Endothelial cell of umbilical vein (primary cell): Measurements from ENCODE around the gene PTPRT. TPM values are rescaled to one million over a fixed set of nuclear protein-coding genes. Genes with fewer than 3 reads are reported as not detected.

Source experiments
- BruUV-seq: library from RNA; stranded (reverse); fragments of 400-500 nt; replicated peaks from 2 replicates; lab custom pipeline; 2021; lab: Mats Ljungman, UMichigan
- CTCF ChIA-PET: fragments of 300-600, 350-600 bp; sonication (Branson Sonifier 250); formaldehyde crosslinking; loops from one replicate; lab custom pipeline; 2021; ENCODE audit warnings: antibody characterized with exemption, inconsistent platforms; lab: Charles Lee
- POLR2A ChIA-PET: fragments of 300-600, 350-600 bp; sonication (Branson Sonifier 250); formaldehyde crosslinking; loops from one replicate; lab custom pipeline; 2021; ENCODE audit warnings: antibody characterized with exemption, inconsistent platforms; lab: Charles Lee
- DNase-seq: peaks from one replicate; pipeline ENCODE4 v3.0.0-alpha.2; 2011; ENCODE audit warnings: low read depth, low spot score
- FAIRE-seq: peaks from 2 replicates; lab custom pipeline; 2011; peaks lifted over from hg19 to GRCh38; lab: Jason Lieb, UNC
- H2AFZ ChIP-seq: 2 replicates; pipeline ENCODE4 v1.6.0; 2012; ENCODE audit warnings: low read depth, low read length, control low read depth, inconsistent platforms
- H3K27ac ChIP-seq: 2 replicates; pipeline ENCODE4 v1.5.1; 2011; ENCODE audit warnings: low read depth, mild to moderate bottlenecking, control low read depth, low read length, moderate library complexity; ENCODE audit not compliant: insufficient read depth
- H3K27me3 ChIP-seq, 2 experiments: 2 replicates each; pipeline versions ENCODE4 v1.6.0 to v1.6.1; 2011; ENCODE audit warnings: low read length in 2 of 2, mixed read lengths in 1 of 2; ENCODE audit not compliant: control insufficient read depth in 2 of 2, insufficient read depth in 2 of 2
- H3K36me3 ChIP-seq, 2 experiments: 2 replicates in 1 of 2; 3 replicates in 1 of 2; pipeline ENCODE4 v1.5.1; 2011; ENCODE audit warnings: low read length in 2 of 2, mild to moderate bottlenecking in 1 of 2, moderate library complexity in 1 of 2; ENCODE audit not compliant: control insufficient read depth in 2 of 2, insufficient read depth in 2 of 2; ENCODE audit errors: extremely low read depth in 1 of 2
- H3K4me1 ChIP-seq: 3 replicates; pipeline ENCODE4 v1.5.1; 2011; ENCODE audit warnings: mild to moderate bottlenecking, low read length; ENCODE audit not compliant: control insufficient read depth, insufficient read depth; ENCODE audit errors: extremely low read depth
- H3K4me2 ChIP-seq: 2 replicates; pipeline ENCODE4 v1.6.1; 2011; ENCODE audit warnings: low read length, control low read depth, mixed read lengths; ENCODE audit not compliant: insufficient read depth
- H3K4me3 ChIP-seq, 3 experiments: fragments of 200-600 bp in 1 of 3; sonication (generic), shearing (Covaris generic) in 1 of 3; replicated peaks in 1 of 3; 2 replicates each; pipeline ENCODE4 v1.5.1; 2011 to 2016; ENCODE audit warnings: control low read depth in 3 of 3, low read length in 3 of 3, mild to moderate bottlenecking in 2 of 3, inconsistent platforms in 1 of 3, low read depth in 1 of 3, moderate library complexity in 1 of 3; ENCODE audit not compliant: insufficient read depth in 1 of 3
- H3K79me2 ChIP-seq: 2 replicates; pipeline ENCODE4 v1.6.0; 2012; ENCODE audit warnings: low read length, inconsistent platforms; ENCODE audit not compliant: control insufficient read depth, insufficient read depth
- H3K9ac ChIP-seq: replicated peaks from 2 replicates; pipeline ENCODE3; 2011; ENCODE audit warnings: low read length, control low read depth; ENCODE audit not compliant: insufficient read depth; ENCODE audit errors: extremely low read depth
- H3K9me1 ChIP-seq: replicated peaks from 3 replicates; pipeline ENCODE4 v1.6.0; 2011; ENCODE audit warnings: mild to moderate bottlenecking, low read length; ENCODE audit not compliant: control insufficient read depth, insufficient read depth; ENCODE audit errors: extremely low read depth
- H3K9me3 ChIP-seq: replicated peaks from 2 replicates; pipeline ENCODE4 v1.5.1; 2012; ENCODE audit warnings: low read length, inconsistent platforms; ENCODE audit not compliant: control insufficient read depth, insufficient read depth
- H4K20me1 ChIP-seq: replicated peaks from 2 replicates; pipeline ENCODE3; 2011; ENCODE audit warnings: mild to moderate bottlenecking, low read length; ENCODE audit not compliant: control insufficient read depth, insufficient read depth; ENCODE audit errors: extremely low read depth
- CTCF ChIP-seq, 2 donors: IDR thresholded peaks; 1 replicate in 1 of 2; 2 replicates in 1 of 2; pipeline ENCODE4 v1.5.1; 2011; ENCODE audit warnings: low read length in 2 of 2, mild to moderate bottlenecking in 2 of 2, moderate library complexity in 2 of 2, control low read depth in 1 of 2, inconsistent platforms in 1 of 2, low read depth in 1 of 2; ENCODE audit not compliant: insufficient read depth in 1 of 2; ENCODE audit errors: extremely low read depth in 1 of 2
- EZH2 ChIP-seq: IDR thresholded peaks from 2 replicates; pipeline ENCODE4 v1.6.1; 2012; ENCODE audit warnings: borderline replicate concordance, low read depth, mild to moderate bottlenecking, moderate library complexity, low read length, inconsistent platforms; ENCODE audit not compliant: severe bottlenecking
- FOS ChIP-seq: IDR thresholded peaks from 2 replicates; pipeline ENCODE4 v1.6.1; 2011; ENCODE audit warnings: mild to moderate bottlenecking, low read length, moderate library complexity, borderline replicate concordance; ENCODE audit not compliant: insufficient read depth
- GATA2 ChIP-seq: IDR thresholded peaks from 2 replicates; pipeline ENCODE4 v1.7.0; 2011; ENCODE audit warnings: low read depth, mild to moderate bottlenecking, moderate library complexity, mixed read lengths, low read length; ENCODE audit not compliant: insufficient read length, insufficient read depth
- JUN ChIP-seq: IDR thresholded peaks from 2 replicates; pipeline ENCODE4 v1.6.1; 2011; ENCODE audit warnings: borderline replicate concordance, low read depth; ENCODE audit not compliant: insufficient read length, insufficient read depth
- MAX ChIP-seq: IDR thresholded peaks from 2 replicates; pipeline ENCODE4 v1.6.1; 2011; ENCODE audit not compliant: insufficient read depth, insufficient read length
- MYC ChIP-seq: IDR thresholded peaks from one replicate; pipeline ENCODE4 v1.6.1; 2011; ENCODE audit warnings: mild to moderate bottlenecking, low read depth, low read length
- POLR2A ChIP-seq: IDR thresholded peaks from 2 replicates; pipeline ENCODE4 v1.6.1; 2012; ENCODE audit warnings: low read depth, mild to moderate bottlenecking, control low read depth, low read length
- POLR2AphosphoS5 ChIP-seq: IDR thresholded peaks from 2 replicates; pipeline ENCODE4 v1.6.1; 2012; ENCODE audit warnings: low read depth, mild to moderate bottlenecking, control low read depth, low read length, moderate library complexity; ENCODE audit not compliant: insufficient read depth
- dilution Hi-C: fragments of 300-500 bp; cut with MboI; formaldehyde crosslinking; loops from one replicate; pipeline ENCODE4 v1.15.0; 2019; ENCODE audit warnings: low sequenced_read_pairs; ENCODE audit not compliant: extremely low pct_ligation_motif_present
- intact Hi-C: fragments of 100-400 bp; cut with micrococcal nuclease; formaldehyde crosslinking; loops from one replicate; pipeline ENCODE4 v1.10.0; 2022
- polyA plus RNA-seq, 4 experiments: library from polyadenylated mRNA; depleted of rRNA in 3 of 4; stranded (reverse) in 3 of 4; unstranded in 1 of 4; fragments of >200 nt; gene quantifications; 2 replicates each; pipeline versions ENCODE4 v1.2.1 to v1.2.3, GENCODE V29; 2011 to 2012; ENCODE audit warnings: missing spikeins in 1 of 4
- total RNA-seq: library from RNA; stranded (reverse); gene quantifications from 2 replicates; pipeline ENCODE4 v1.2.3, GENCODE V29; 2021

Gene PTPRT
- total and polyA plus RNA-seq, 2 donors (not counting 3 experiments of a cell fraction or from before 2014, with no cell fraction given), result not detected

- Histone ChIP-seq H3K36me3 (no peaks in the 10 kb centered on the region), H3K4me1 (no peaks in the 10 kb centered on the region), H3K27me3 (no peaks in the 10 kb centered on the region), H2AFZ (no peak overlapping the region), H3K79me2 (no peaks in the 10 kb centered on the region), H3K4me3 (no peak overlapping the region), H3K27ac (no peak overlapping the region), H3K9ac (no peak overlapping the region), H3K9me1 (no peaks in the 10 kb centered on the region), H3K9me3 (peaks cover 8% of the 10 kb centered on the region), H4K20me1 (no peaks in the 10 kb centered on the region), H3K4me2 (no peak overlapping the region)
- BruUV-seq, result no TSS peak
- intact Hi-C loops, result no loop called here
- POLR2A ChIA-PET, result no interaction called here
- FAIRE-seq (no peak), DNase-seq (no peak)
- CTCF ChIA-PET, result no interaction called here
- no peak for TF ChIP-seq FOS
- TF ChIP-seq JUN, result no peak
- dilution Hi-C loops, result no loop called here
These were observed 929.5 kb downstream of the PTPRT start for GRCh38 chr20:42260184-42260583.

- no peak for TF ChIP-seq POLR2A
- TF ChIP-seq CTCF (IDR thresholded peaks at IDR 0.05; ENCODE audit: extremely low read depth in 1 of 2, insufficient read depth in 1 of 2, low read depth in 1 of 2, low read length in 2 of 2), result no peak
- TF ChIP-seq GATA2, result no peak
- TF ChIP-seq EZH2, result no peak
- TF ChIP-seq FOS, result no peak
- no peak for TF ChIP-seq JUN
- TF ChIP-seq MYC, result no peak
- no peak for TF ChIP-seq POLR2AphosphoS5
- no peak for TF ChIP-seq MAX
- Histone ChIP-seq H3K27ac (no peak overlapping the region), H3K27me3 (no peaks in the 10 kb centered on the region), H2AFZ (no peak overlapping the region), H3K9me3 (peaks cover 7% of the 10 kb centered on the region), H4K20me1 (no peaks in the 10 kb centered on the region), H3K4me1 (no peaks in the 10 kb centered on the region), H3K4me3 (no peak overlapping the region), H3K4me2 (no peak overlapping the region), H3K36me3 (no peaks in the 10 kb centered on the region), H3K9ac (no peak overlapping the region), H3K9me1 (no peaks in the 10 kb centered on the region), H3K79me2 (no peaks in the 10 kb centered on the region)
- DNase-seq, result no peak
- POLR2A ChIA-PET, result no interaction called here
- BruUV-seq, result no TSS peak
- dilution Hi-C loops (no loop called here), intact Hi-C loops (no loop called here)
- no peak for FAIRE-seq
- CTCF ChIA-PET, result no interaction called here
These were observed 930.3 kb downstream of the PTPRT start for GRCh38 chr20:42259389-42259788.
